K562 (cell line): ENCODE measurements around the gene C1QTNF9B. TPM values are rescaled to one million over a fixed set of nuclear protein-coding genes. Genes with fewer than 3 reads are reported as not detected.

Experiments used
- BHLHE40 ChIP-seq: IDR thresholded peaks from 2 replicates; pipeline ENCODE4 v1.6.1; 2011; ENCODE audit warnings: low read length, improper control_type of control experiment
- ELF2 ChIP-seq: fragments of 250-450 bp; sonication (Bioruptor Pico); IDR thresholded peaks from 2 replicates; pipeline ENCODE4 v1.5.0; 2021; ENCODE audit warnings: mild to moderate bottlenecking
- POLR2G ChIP-seq: fragments of 200-400 bp; formaldehyde crosslinking; IDR thresholded peaks from 2 replicates; pipeline ENCODE4 v1.6.1; 2017; ENCODE audit warnings: low read depth, mild to moderate bottlenecking, antibody characterized with exemption, low read length, moderate library complexity
- RBFOX2 ChIP-seq: fragments of 200-400 bp; formaldehyde crosslinking; IDR thresholded peaks from 2 replicates; pipeline ENCODE4 v1.6.1; 2017; ENCODE audit warnings: low read depth, mild to moderate bottlenecking, low read length, moderate library complexity
- SNIP1 ChIP-seq: fragments of 450-650 bp; IDR thresholded peaks from 2 replicates; pipeline ENCODE4 v1.7.1; 2017; ENCODE audit warnings: low read depth, mild to moderate bottlenecking
- TARDBP ChIP-seq: fragments of 450-650 bp; IDR thresholded peaks from 2 replicates; pipeline ENCODE4 v1.6.1; 2016
- ZC3H8 ChIP-seq: fragments of 450-650 bp; IDR thresholded peaks from 2 replicates; pipeline ENCODE4 v1.6.1; 2017
- polyA plus RNA-seq, 8 experiments: library from polyadenylated mRNA; depleted of rRNA in 4 of 8; stranded (reverse) in 5 of 8; unstranded in 3 of 8; fragments of >200 nt; fragmentation: Nextera tagmentation in 2 of 8; fragmentation: Illumina TruSeq in 1 of 8; extraction: Ambion mirVana in 2 of 8; extraction: Trizol in 1 of 8; gene quantifications; 2 replicates each; pipeline versions ENCODE4 v1.2.1 to v1.2.3, GENCODE V29; 2011 to 2014; ENCODE audit warnings: inconsistent platforms in 1 of 8, missing spikeins in 1 of 8
- total RNA-seq, 7 experiments: library from RNA; depleted of rRNA in 6 of 7; stranded (reverse); fragments of >200 nt in 6 of 7; fragmentation: Illumina TruSeq in 2 of 7; extraction: Trizol in 2 of 7; gene quantifications; 2 replicates each; pipeline versions ENCODE4 v1.2.1 to v1.2.3, GENCODE V29; 2011 to 2021; ENCODE audit warnings: low replicate concordance in 1 of 7
- TF ChIP-seq, protein P1 (sequence below): sonication (generic); formaldehyde crosslinking; IDR thresholded peaks from 2 replicates; pipeline ENCODE4 v1.5.0; 2020; ENCODE audit warnings: missing genetic modification reagents
- TF ChIP-seq, protein P2 (sequence below): fragments of 250-450 bp; sonication (Bioruptor Pico); IDR thresholded peaks from 2 replicates; pipeline ENCODE4 v1.9.0; 2021; ENCODE audit warnings: mild to moderate bottlenecking
- TF ChIP-seq, protein P3 (sequence below): sonication (generic); formaldehyde crosslinking; IDR thresholded peaks from 2 replicates; pipeline ENCODE4 v1.4.0; 2020; ENCODE audit warnings: mild to moderate bottlenecking, missing genetic modification reagents
- TF ChIP-seq, protein P4 (sequence below): fragments of 450-650 bp; IDR thresholded peaks from 2 replicates; pipeline ENCODE4 v1.6.1; 2016; ENCODE audit warnings: antibody characterized with exemption
- TF ChIP-seq, protein P5 (sequence below): conservative IDR thresholded peaks from 2 replicates; pipeline ENCODE4 v1.6.1; 2011; ENCODE audit warnings: low read depth, mild to moderate bottlenecking, low read length; ENCODE audit not compliant: control insufficient read depth
- TF ChIP-seq, protein P6 (sequence below): fragments of 250-450 bp; sonication (Bioruptor Pico); IDR thresholded peaks from 2 replicates; pipeline ENCODE4 v1.4.0; 2020; ENCODE audit warnings: mild to moderate bottlenecking
- TF ChIP-seq, protein P7 (sequence below): fragments of 250-450 bp; sonication (Bioruptor Pico); IDR thresholded peaks from 2 replicates; pipeline ENCODE4 v1.5.0; 2021; ENCODE audit warnings: mild to moderate bottlenecking, borderline replicate concordance

C1QTNF9B gene
- total and polyA plus RNA-seq, 9 of the 15 experiments (the other 6 are each of a cell fraction or from before 2014, with no cell fraction given), result 0.14 to 0.94 (median 0.35) TPM; not detected in 3

DNA sequence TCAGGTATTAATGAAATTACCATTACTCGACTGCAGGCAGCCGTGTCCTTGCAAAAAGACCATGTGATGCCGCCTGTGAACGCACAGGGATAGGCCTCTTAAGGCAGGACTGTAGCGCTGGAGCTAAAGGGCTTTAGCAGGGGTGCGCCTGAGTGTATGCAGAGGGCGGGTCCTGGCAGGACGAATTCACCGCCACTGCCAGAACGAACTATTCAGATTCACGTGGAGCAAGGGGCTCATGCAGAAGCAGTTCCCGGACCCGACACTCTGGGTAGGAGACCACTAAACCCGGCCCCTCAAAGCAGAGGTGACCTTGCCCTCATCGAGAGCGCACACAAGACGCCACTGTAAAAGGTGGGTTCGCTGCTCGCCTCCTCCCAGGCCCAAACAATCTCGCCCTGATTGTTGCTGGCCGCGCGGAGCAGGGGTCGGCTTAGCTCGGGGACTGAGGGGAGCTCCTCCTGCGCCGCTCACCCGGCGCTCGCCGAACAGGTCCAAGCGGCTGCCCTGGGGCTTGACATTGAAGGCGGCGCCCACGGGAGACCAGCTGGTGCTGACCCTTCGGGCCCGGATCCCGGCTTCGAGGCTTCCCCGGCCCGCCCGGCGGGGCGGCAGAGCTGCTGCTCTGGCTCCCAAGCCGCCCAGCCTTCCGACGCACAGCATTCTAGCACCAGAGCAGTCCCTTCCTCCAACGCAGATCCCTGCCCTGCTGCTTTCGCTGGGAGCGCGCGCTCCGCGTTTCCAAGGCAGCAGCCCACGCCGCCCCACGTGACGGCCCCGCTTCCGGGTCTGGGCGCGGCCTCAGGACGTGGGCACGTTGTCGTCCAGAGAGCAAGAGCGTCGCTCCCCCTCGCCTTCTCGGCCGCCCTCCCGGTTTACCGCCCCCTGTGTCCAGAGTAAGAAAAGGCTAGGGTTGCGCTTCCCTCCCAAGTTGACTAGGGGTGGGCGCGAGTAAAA is 8.4 kb downstream of the C1QTNF9B start, which contains the start of gene MIPEP (continued):
- TF ChIP-seq, protein P1, sequence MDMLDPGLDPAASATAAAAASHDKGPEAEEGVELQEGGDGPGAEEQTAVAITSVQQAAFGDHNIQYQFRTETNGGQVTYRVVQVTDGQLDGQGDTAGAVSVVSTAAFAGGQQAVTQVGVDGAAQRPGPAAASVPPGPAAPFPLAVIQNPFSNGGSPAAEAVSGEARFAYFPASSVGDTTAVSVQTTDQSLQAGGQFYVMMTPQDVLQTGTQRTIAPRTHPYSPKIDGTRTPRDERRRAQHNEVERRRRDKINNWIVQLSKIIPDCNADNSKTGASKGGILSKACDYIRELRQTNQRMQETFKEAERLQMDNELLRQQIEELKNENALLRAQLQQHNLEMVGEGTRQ (CRISPR knock-in tag), result peak; percentile 99
- TF ChIP-seq ZC3H8 (no peak), TARDBP (no peak), POLR2G (peak; percentile 73), BHLHE40 (peak; percentile 87), SNIP1 (peak; percentile 54; the same call in 1 of the 2 replicates), RBFOX2 (peak; percentile 73), ELF2 (CRISPR knock-in tag) (peak; percentile 99)
- TF ChIP-seq, protein P2, sequence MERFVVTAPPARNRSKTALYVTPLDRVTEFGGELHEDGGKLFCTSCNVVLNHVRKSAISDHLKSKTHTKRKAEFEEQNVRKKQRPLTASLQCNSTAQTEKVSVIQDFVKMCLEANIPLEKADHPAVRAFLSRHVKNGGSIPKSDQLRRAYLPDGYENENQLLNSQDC (CRISPR knock-in tag), result no peak
- TF ChIP-seq, protein P3, sequence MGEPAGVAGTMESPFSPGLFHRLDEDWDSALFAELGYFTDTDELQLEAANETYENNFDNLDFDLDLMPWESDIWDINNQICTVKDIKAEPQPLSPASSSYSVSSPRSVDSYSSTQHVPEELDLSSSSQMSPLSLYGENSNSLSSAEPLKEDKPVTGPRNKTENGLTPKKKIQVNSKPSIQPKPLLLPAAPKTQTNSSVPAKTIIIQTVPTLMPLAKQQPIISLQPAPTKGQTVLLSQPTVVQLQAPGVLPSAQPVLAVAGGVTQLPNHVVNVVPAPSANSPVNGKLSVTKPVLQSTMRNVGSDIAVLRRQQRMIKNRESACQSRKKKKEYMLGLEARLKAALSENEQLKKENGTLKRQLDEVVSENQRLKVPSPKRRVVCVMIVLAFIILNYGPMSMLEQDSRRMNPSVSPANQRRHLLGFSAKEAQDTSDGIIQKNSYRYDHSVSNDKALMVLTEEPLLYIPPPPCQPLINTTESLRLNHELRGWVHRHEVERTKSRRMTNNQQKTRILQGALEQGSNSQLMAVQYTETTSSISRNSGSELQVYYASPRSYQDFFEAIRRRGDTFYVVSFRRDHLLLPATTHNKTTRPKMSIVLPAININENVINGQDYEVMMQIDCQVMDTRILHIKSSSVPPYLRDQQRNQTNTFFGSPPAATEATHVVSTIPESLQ (CRISPR knock-in tag), result no peak
- TF ChIP-seq, protein P4, sequence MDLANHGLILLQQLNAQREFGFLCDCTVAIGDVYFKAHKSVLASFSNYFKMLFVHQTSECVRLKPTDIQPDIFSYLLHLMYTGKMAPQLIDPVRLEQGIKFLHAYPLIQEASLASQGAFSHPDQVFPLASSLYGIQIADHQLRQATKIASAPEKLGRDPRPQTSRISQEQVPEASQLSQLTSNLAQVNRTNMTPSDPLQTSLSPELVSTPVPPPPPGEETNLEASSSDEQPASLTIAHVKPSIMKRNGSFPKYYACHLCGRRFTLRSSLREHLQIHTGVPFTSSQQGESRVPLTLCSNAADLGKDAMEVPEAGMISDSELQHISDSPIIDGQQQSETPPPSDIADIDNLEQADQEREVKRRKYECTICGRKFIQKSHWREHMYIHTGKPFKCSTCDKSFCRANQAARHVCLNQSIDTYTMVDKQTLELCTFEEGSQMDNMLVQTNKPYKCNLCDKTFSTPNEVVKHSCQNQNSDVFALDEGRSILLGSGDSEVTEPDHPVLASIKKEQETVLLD, result peak; percentile 76
- TF ChIP-seq, protein P5, sequence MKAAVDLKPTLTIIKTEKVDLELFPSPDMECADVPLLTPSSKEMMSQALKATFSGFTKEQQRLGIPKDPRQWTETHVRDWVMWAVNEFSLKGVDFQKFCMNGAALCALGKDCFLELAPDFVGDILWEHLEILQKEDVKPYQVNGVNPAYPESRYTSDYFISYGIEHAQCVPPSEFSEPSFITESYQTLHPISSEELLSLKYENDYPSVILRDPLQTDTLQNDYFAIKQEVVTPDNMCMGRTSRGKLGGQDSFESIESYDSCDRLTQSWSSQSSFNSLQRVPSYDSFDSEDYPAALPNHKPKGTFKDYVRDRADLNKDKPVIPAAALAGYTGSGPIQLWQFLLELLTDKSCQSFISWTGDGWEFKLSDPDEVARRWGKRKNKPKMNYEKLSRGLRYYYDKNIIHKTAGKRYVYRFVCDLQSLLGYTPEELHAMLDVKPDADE, result peak; percentile 88
- TF ChIP-seq, protein P6, sequence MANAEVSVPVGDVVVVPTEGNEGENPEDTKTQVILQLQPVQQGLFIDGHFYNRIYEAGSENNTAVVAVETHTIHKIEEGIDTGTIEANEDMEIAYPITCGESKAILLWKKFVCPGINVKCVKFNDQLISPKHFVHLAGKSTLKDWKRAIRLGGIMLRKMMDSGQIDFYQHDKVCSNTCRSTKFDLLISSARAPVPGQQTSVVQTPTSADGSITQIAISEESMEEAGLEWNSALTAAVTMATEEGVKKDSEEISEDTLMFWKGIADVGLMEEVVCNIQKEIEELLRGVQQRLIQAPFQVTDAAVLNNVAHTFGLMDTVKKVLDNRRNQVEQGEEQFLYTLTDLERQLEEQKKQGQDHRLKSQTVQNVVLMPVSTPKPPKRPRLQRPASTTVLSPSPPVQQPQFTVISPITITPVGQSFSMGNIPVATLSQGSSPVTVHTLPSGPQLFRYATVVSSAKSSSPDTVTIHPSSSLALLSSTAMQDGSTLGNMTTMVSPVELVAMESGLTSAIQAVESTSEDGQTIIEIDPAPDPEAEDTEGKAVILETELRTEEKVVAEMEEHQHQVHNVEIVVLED (CRISPR knock-in tag), result peak; percentile 97
- TF ChIP-seq, protein P7, sequence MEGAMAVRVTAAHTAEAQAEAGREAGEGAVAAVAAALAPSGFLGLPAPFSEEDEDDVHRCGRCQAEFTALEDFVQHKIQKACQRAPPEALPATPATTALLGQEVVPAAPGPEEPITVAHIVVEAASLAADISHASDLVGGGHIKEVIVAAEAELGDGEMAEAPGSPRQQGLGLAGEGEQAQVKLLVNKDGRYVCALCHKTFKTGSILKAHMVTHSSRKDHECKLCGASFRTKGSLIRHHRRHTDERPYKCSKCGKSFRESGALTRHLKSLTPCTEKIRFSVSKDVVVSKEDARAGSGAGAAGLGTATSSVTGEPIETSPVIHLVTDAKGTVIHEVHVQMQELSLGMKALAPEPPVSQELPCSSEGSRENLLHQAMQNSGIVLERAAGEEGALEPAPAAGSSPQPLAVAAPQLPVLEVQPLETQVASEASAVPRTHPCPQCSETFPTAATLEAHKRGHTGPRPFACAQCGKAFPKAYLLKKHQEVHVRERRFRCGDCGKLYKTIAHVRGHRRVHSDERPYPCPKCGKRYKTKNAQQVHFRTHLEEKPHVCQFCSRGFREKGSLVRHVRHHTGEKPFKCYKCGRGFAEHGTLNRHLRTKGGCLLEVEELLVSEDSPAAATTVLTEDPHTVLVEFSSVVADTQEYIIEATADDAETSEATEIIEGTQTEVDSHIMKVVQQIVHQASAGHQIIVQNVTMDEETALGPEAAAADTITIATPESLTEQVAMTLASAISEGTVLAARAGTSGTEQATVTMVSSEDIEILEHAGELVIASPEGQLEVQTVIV, result no peak
